SK-N-SH (cell line): ENCODE results near the gene HEMK1. TPM values are rescaled to one million over a fixed set of nuclear protein-coding genes. Genes with fewer than 3 reads are reported as not detected.

ENCODE experiments used
- CTCF ChIA-PET: fragments of 300-600, 350-600 bp; formaldehyde crosslinking; extraction: SDS; loops from one replicate; lab custom pipeline; 2021; lab: Yijun Ruan, JAX
- POLR2A ChIA-PET: fragments of 350-600 bp; sonication (Branson Sonifier 250); formaldehyde crosslinking; extraction: SDS; loops from one replicate; lab custom pipeline; 2020; ENCODE audit warnings: antibody characterized with exemption, inconsistent platforms; lab: Yijun Ruan, JAX
- DNase-seq: peaks from one replicate; pipeline ENCODE4 v3.0.0; 2012
- H2AFZ ChIP-seq: fragments of 200-600 bp; sonication (generic); 2 replicates; pipeline ENCODE4 v1.8.1; 2016; ENCODE audit warnings: antibody characterized with exemption, mild to moderate bottlenecking, low read depth
- H3F3A ChIP-seq: fragments of 200-600 bp; sonication (generic); replicated peaks from 2 replicates; pipeline ENCODE3; 2016; ENCODE audit warnings: antibody characterized with exemption, mild to moderate bottlenecking; ENCODE audit not compliant: insufficient read depth
- H3K27ac ChIP-seq, 2 experiments: fragments of 200-500 bp in 1 of 2; fragments of 200-600 bp in 1 of 2; sonication (Bioruptor generic) in 1 of 2; sonication (generic), shearing (Covaris generic) in 1 of 2; 2 replicates each; pipeline versions ENCODE4 v1.5.1 to v1.6.1; 2014 to 2016; ENCODE audit warnings: low read depth in 2 of 2, inconsistent platforms in 1 of 2, low read length in 1 of 2, mild to moderate bottlenecking in 1 of 2, mixed read lengths in 1 of 2
- H3K27me3 ChIP-seq: fragments of 200-600 bp; sonication (generic), shearing (Covaris generic); 2 replicates; pipeline ENCODE4 v1.6.1; 2016; ENCODE audit warnings: mixed run types; ENCODE audit not compliant: insufficient read depth
- H3K36me3 ChIP-seq, 2 experiments: fragments of 200-500 bp in 1 of 2; fragments of 200-600 bp in 1 of 2; sonication (Bioruptor generic) in 1 of 2; sonication (generic) in 1 of 2; replicated peaks in 1 of 2; 2 replicates each; pipeline versions ENCODE3 to v1.5.1; 2014 to 2016; ENCODE audit warnings: low read length in 1 of 2, mild to moderate bottlenecking in 1 of 2; ENCODE audit not compliant: insufficient read depth in 2 of 2, control insufficient read depth in 1 of 2
- H3K4me1 ChIP-seq, 2 experiments: fragments of 200-500 bp in 1 of 2; fragments of 200-600 bp in 1 of 2; sonication (Bioruptor generic) in 1 of 2; sonication (generic), shearing (Covaris generic) in 1 of 2; 2 replicates each; pipeline versions ENCODE4 v1.5.1 to v1.6.1; 2014 to 2016; ENCODE audit warnings: low read depth in 1 of 2, low read length in 1 of 2, mixed run types in 1 of 2; ENCODE audit not compliant: insufficient read depth in 2 of 2, control insufficient read depth in 1 of 2
- H3K4me2 ChIP-seq: fragments of 200-600 bp; sonication (generic), shearing (Covaris generic); 2 replicates; pipeline ENCODE4 v1.6.1; 2017; ENCODE audit warnings: mixed run types
- H3K4me3 ChIP-seq, 2 experiments: fragments of 200-500 bp in 1 of 2; fragments of 200-600 bp in 1 of 2; sonication (Bioruptor generic) in 1 of 2; sonication (generic), shearing (Covaris generic) in 1 of 2; 2 replicates each; pipeline versions ENCODE4 v1.5.1 to v1.8.1; 2014 to 2016; ENCODE audit warnings: low read depth in 2 of 2, inconsistent platforms in 1 of 2, low read length in 1 of 2, mild to moderate bottlenecking in 1 of 2, mixed read lengths in 1 of 2, moderate library complexity in 1 of 2
- H3K79me2 ChIP-seq: fragments of 200-600 bp; sonication (generic); 2 replicates; pipeline ENCODE4 v1.8.1; 2017; ENCODE audit warnings: mild to moderate bottlenecking; ENCODE audit not compliant: insufficient read depth
- H3K9ac ChIP-seq: fragments of 200-600 bp; sonication (generic); 2 replicates; pipeline ENCODE4 v1.6.1; 2017; ENCODE audit warnings: mixed run types
- H3K9me2 ChIP-seq: fragments of 200-600 bp; sonication (generic); 2 replicates; pipeline ENCODE4 v1.6.1; 2017; ENCODE audit warnings: mixed run types
- H3K9me3 ChIP-seq: fragments of 200-600 bp; sonication (generic); 2 replicates; pipeline ENCODE4 v1.6.1; 2017; ENCODE audit warnings: mixed run types, mild to moderate bottlenecking, moderate library complexity
- H4K20me1 ChIP-seq: fragments of 200-600 bp; sonication (generic); 2 replicates; pipeline ENCODE4 v1.6.1; 2017; ENCODE audit warnings: mild to moderate bottlenecking, mixed run types; ENCODE audit not compliant: insufficient read depth
- EP300 ChIP-seq, 2 experiments: IDR thresholded peaks; 2 replicates each; pipeline versions ENCODE4 v1.4.0 to v1.6.1; 2012; ENCODE audit warnings: borderline replicate concordance in 1 of 2, low read depth in 1 of 2, low read length in 1 of 2
- JUND ChIP-seq: IDR thresholded peaks from 2 replicates; pipeline ENCODE4 v1.4.0; 2012
- MXI1 ChIP-seq: IDR thresholded peaks from 2 replicates; pipeline ENCODE4 v1.6.1; 2012; ENCODE audit warnings: mild to moderate bottlenecking, low read depth, low read length, improper control_type of control experiment
- RCOR1 ChIP-seq: fragments of 150-350 bp; IDR thresholded peaks from 2 replicates; pipeline ENCODE4 v1.6.1; 2017; ENCODE audit warnings: antibody characterized with exemption, low read length
- TAF1 ChIP-seq: IDR thresholded peaks from 2 replicates; pipeline ENCODE4 v1.6.1; 2012; ENCODE audit warnings: low read depth, mild to moderate bottlenecking, low read length, moderate library complexity, borderline replicate concordance
- TEAD4 ChIP-seq: IDR thresholded peaks from 2 replicates; pipeline ENCODE4 v1.4.0; 2012; ENCODE audit warnings: mild to moderate bottlenecking, borderline replicate concordance; ENCODE audit not compliant: insufficient read depth
- WGBS: methylation state at CpG from one replicate; pipeline ENCODE4 v1.1.6; 2017; ENCODE audit warnings: low lambda C conversion rate; 5-methylcytosine and 5-hydroxymethylcytosine counted together
- polyA plus RNA-seq, 3 experiments: library from polyadenylated mRNA; depleted of rRNA; stranded (reverse); fragments of >200 nt; gene quantifications; 2 replicates each; pipeline ENCODE4 v1.2.3, GENCODE V29; 2012
- TF ChIP-seq, protein P1 (sequence below): IDR thresholded peaks from 2 replicates; pipeline ENCODE4 v1.4.0; 2012; ENCODE audit warnings: low read depth
- TF ChIP-seq, protein P2 (sequence below): fragments of 150-350 bp; IDR thresholded peaks from 2 replicates; pipeline ENCODE4 v1.6.1; 2017; ENCODE audit warnings: antibody characterized with exemption, low read length, low read depth, borderline replicate concordance
- TF ChIP-seq, protein P3 (sequence below): IDR thresholded peaks from 2 replicates; pipeline ENCODE4 v1.4.0; 2012; ENCODE audit warnings: low read depth, borderline replicate concordance

Gene HEMK1
- polyA plus RNA-seq, 1 of the 3 experiments (the other 2 are of a cell fraction): 15.4 TPM

DNA sequence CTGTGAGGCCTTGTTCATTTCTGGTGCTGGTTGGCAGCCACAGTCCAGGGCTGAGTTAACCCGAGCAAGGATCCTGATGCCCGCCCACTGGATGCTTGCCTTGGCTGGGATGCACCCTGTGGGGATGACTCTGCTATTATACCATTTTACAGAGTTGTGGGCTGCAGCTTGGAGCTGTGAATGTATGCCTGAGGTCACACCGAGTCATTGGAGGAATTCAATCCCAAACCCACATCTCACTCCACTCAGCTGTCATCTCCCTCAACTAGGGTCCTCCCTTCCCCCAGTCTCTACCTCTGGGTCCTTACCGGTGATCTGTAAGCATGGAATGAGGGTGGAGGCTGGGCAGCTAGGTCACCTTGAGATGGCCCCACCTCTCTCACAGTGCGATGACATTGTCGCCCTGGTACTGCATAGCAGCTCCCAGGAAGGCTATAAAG is 69.8 kb downstream of the HEMK1 start:
- H3K4me2 ChIP-seq: no peak overlapping the region
- WGBS: 88% methylated on average over 4 of the region's 6 CpGs
- H3K79me2 ChIP-seq: no peaks in the 10 kb centered on the region
- no peaks in the 10 kb centered on the region for H3K36me3 ChIP-seq
- H2AFZ ChIP-seq: no peak overlapping the region
- no peak overlapping the region for H3K27ac ChIP-seq
- no peaks in the 10 kb centered on the region for H3K9me3 ChIP-seq
- no peaks in the 10 kb centered on the region for H3K9me2 ChIP-seq
- no peaks in the 10 kb centered on the region for H3F3A ChIP-seq
- POLR2A ChIA-PET: no interaction called here
- no peak overlapping the region for H3K9ac ChIP-seq
- H4K20me1 ChIP-seq: no peaks in the 10 kb centered on the region
- H3K27me3 ChIP-seq: no peaks in the 10 kb centered on the region
- peaks cover 0 to 8% of the 10 kb centered on the region in 2 experiments; a peak in 1 of 4 replicates for H3K4me1 ChIP-seq
- no peak for DNase-seq
- TF ChIP-seq TAF1 (no peak), MXI1 (no peak), TEAD4 (peak; percentile 12; the same call in 1 of the 2 replicates)
- TF ChIP-seq, protein P1, sequence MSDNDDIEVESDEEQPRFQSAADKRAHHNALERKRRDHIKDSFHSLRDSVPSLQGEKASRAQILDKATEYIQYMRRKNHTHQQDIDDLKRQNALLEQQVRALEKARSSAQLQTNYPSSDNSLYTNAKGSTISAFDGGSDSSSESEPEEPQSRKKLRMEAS: no peak
- TF ChIP-seq, all 33 proteins: peak for 1
- H3K4me3 ChIP-seq: no peak overlapping the region
- CTCF ChIA-PET: interaction anchor here (1.1 to 3.2 kb wide), 6 partner anchors 10 to 733 kb away, joined by 3 to 13 read pairs (median 7); no protein-coding TSS in a partner anchor

DNA sequence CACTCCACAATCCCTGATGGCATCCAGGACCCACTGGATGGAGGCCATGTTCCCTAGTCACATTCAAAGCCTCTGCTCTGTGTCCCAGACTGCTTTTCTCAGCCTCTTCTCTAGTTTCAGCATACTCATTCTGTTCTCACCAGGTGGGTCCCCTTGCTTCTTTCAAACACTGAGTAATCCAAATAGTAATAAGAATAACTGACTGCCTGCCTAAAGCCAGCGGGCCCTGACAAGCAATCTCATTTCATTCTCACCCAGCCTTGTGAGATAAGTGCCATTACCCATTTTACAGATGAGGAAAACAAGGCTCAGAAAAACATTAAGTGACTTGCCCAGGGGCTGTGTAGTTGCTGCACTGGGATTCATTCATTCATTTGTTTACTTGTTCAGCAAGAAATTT is 73.1 kb downstream of the HEMK1 start:
- Histone ChIP-seq H3K4me2 (no peak overlapping the region), H2AFZ (no peak overlapping the region), H3K9ac (no peak overlapping the region), H3K36me3 (peaks cover 0 to 2% of the 10 kb centered on the region in 2 experiments), H3K4me1 (peaks cover under 1 to 8% of the 10 kb centered on the region in 2 experiments; a peak in 2 of 4 replicates), H3K4me3 (no peak overlapping the region), H3K27ac (no peak overlapping the region), H3K79me2 (no peaks in the 10 kb centered on the region), H3K27me3 (no peaks in the 10 kb centered on the region), H3K9me3 (no peaks in the 10 kb centered on the region), H3F3A (no peaks in the 10 kb centered on the region), H4K20me1 (no peaks in the 10 kb centered on the region), H3K9me2 (no peaks in the 10 kb centered on the region)
- DNase-seq: no peak
- ChIA-PET POLR2A (no interaction called here), CTCF (no interaction called here)
- 92% methylated on average over 1 of the region's 1 CpG for WGBS
- TF ChIP-seq EP300 (IDR thresholded peaks at IDR 0.05; ENCODE audit: borderline replicate concordance in 1 of 2, low read depth in 1 of 2, low read length in 1 of 2) (no peak), JUND (no peak), RCOR1 (no peak)
- TF ChIP-seq, protein P2, sequence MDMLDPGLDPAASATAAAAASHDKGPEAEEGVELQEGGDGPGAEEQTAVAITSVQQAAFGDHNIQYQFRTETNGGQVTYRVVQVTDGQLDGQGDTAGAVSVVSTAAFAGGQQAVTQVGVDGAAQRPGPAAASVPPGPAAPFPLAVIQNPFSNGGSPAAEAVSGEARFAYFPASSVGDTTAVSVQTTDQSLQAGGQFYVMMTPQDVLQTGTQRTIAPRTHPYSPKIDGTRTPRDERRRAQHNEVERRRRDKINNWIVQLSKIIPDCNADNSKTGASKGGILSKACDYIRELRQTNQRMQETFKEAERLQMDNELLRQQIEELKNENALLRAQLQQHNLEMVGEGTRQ: no peak
- TF ChIP-seq, protein P3, sequence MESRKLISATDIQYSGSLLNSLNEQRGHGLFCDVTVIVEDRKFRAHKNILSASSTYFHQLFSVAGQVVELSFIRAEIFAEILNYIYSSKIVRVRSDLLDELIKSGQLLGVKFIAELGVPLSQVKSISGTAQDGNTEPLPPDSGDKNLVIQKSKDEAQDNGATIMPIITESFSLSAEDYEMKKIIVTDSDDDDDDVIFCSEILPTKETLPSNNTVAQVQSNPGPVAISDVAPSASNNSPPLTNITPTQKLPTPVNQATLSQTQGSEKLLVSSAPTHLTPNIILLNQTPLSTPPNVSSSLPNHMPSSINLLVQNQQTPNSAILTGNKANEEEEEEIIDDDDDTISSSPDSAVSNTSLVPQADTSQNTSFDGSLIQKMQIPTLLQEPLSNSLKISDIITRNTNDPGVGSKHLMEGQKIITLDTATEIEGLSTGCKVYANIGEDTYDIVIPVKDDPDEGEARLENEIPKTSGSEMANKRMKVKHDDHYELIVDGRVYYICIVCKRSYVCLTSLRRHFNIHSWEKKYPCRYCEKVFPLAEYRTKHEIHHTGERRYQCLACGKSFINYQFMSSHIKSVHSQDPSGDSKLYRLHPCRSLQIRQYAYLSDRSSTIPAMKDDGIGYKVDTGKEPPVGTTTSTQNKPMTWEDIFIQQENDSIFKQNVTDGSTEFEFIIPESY: no peak
